ENCODE results near the gene ACTN4.
A peak's percentile ranks its signal among the peaks of the same experiment; 100 is the strongest.

Gene ACTN4

GRCh38 chr19:38614289-38614688 is 33.2 kb upstream of the ACTN4 start:
- peaks cover 28% of the 10 kb centered on the region for H3K4me1 ChIP-seq (ENCODE audit: insufficient read depth, low read length, poor library complexity, severe bottlenecking)
- no peaks in the 10 kb centered on the region for H3K27me3 ChIP-seq (ENCODE audit: insufficient read depth, low read length, poor library complexity, severe bottlenecking)
- no peaks in the 10 kb centered on the region; the same call in 1 of the 2 replicates for H3K36me3 ChIP-seq (ENCODE audit: insufficient read depth, low read length)
- no peaks in the 10 kb centered on the region for H3K9me3 ChIP-seq (ENCODE audit: insufficient read depth, low read depth, low read length)
- H2AFZ ChIP-seq (ENCODE audit: low read length): no peak overlapping the region
- peaks cover 6% of the 10 kb centered on the region for H3F3A ChIP-seq (ENCODE audit: low read depth)
- no peaks in the 10 kb centered on the region for H3K9me2 ChIP-seq (replicated peaks; ENCODE audit: low read depth, low read length)
- no peak overlapping the region for H3K4me2 ChIP-seq (ENCODE audit: low read depth, low read length, poor library complexity, severe bottlenecking)
- TF ChIP-seq EZH2phosphoT487 (IDR thresholded peaks at IDR 0.05; ENCODE audit: borderline replicate concordance) (no peak), CTCF (conservative IDR thresholded peaks at IDR 0.05; ENCODE audit: low read length) (no peak)
- peaks cover under 1% of the 10 kb centered on the region for H4K20me1 ChIP-seq (ENCODE audit: insufficient read depth, low read length, poor library complexity, severe bottlenecking)
- H3K4me3 ChIP-seq (ENCODE audit: low read length, poor library complexity, severe bottlenecking): no peak overlapping the region
- H3K9ac ChIP-seq (ENCODE audit: low read depth, low read length, poor library complexity, severe bottlenecking): no peak overlapping the region
- H3K79me2 ChIP-seq (ENCODE audit: insufficient read depth, low read length): peaks cover 22% of the 10 kb centered on the region

- H3K36me3 ChIP-seq (ENCODE audit: insufficient read depth, low read length): no peaks in the 10 kb centered on the region; the same call in 1 of the 2 replicates
- no peaks in the 10 kb centered on the region for H3K9me3 ChIP-seq (ENCODE audit: insufficient read depth, low read depth, low read length)
- TF ChIP-seq CTCF (conservative IDR thresholded peaks at IDR 0.05; ENCODE audit: low read length) (no peak), EZH2phosphoT487 (IDR thresholded peaks at IDR 0.05; ENCODE audit: borderline replicate concordance) (no peak)
- peaks cover 30% of the 10 kb centered on the region for H3K79me2 ChIP-seq (ENCODE audit: insufficient read depth, low read length)
- peaks cover 33% of the 10 kb centered on the region for H3K4me1 ChIP-seq (ENCODE audit: insufficient read depth, low read length, poor library complexity, severe bottlenecking)
- peak overlapping the region; percentile 10 for H3K4me3 ChIP-seq (ENCODE audit: low read length, poor library complexity, severe bottlenecking)
- H3K9me2 ChIP-seq (replicated peaks; ENCODE audit: low read depth, low read length): no peaks in the 10 kb centered on the region
- no peak overlapping the region for H2AFZ ChIP-seq (ENCODE audit: low read length)
- H3K9ac ChIP-seq (ENCODE audit: low read depth, low read length, poor library complexity, severe bottlenecking): peak overlapping the region; percentile 24
- H3F3A ChIP-seq (ENCODE audit: low read depth): peaks cover 6% of the 10 kb centered on the region
- no peaks in the 10 kb centered on the region for H3K27me3 ChIP-seq (ENCODE audit: insufficient read depth, low read length, poor library complexity, severe bottlenecking)
- H3K4me2 ChIP-seq (ENCODE audit: low read depth, low read length, poor library complexity, severe bottlenecking): no peak overlapping the region
- peaks cover 9% of the 10 kb centered on the region for H4K20me1 ChIP-seq (ENCODE audit: insufficient read depth, low read length, poor library complexity, severe bottlenecking)
These were observed 32.4 kb upstream of the ACTN4 start for GRCh38 chr19:38615007-38615581.

GRCh38 chr19:38616265-38616664 is 31.2 kb upstream of the ACTN4 start:
- Histone ChIP-seq H3K9me3 (ENCODE audit: insufficient read depth, low read depth, low read length) (no peaks in the 10 kb centered on the region), H3K9me2 (replicated peaks; ENCODE audit: low read depth, low read length) (no peaks in the 10 kb centered on the region), H3K4me3 (ENCODE audit: low read length, poor library complexity, severe bottlenecking) (peak overlapping the region; percentile 88), H3K79me2 (ENCODE audit: insufficient read depth, low read length) (peaks cover 41% of the 10 kb centered on the region), H3K4me1 (ENCODE audit: insufficient read depth, low read length, poor library complexity, severe bottlenecking) (peaks cover 37% of the 10 kb centered on the region), H3K9ac (ENCODE audit: low read depth, low read length, poor library complexity, severe bottlenecking) (peak overlapping the region; percentile 93), H4K20me1 (ENCODE audit: insufficient read depth, low read length, poor library complexity, severe bottlenecking) (peaks cover 12% of the 10 kb centered on the region), H3K27me3 (ENCODE audit: insufficient read depth, low read length, poor library complexity, severe bottlenecking) (no peaks in the 10 kb centered on the region), H3K4me2 (ENCODE audit: low read depth, low read length, poor library complexity, severe bottlenecking) (peak overlapping the region; percentile 88), H2AFZ (ENCODE audit: low read length) (no peak overlapping the region), H3F3A (ENCODE audit: low read depth) (peaks cover 6% of the 10 kb centered on the region), H3K36me3 (ENCODE audit: insufficient read depth, low read length) (peaks cover under 1% of the 10 kb centered on the region; the same call in 1 of the 2 replicates)
- TF ChIP-seq EZH2phosphoT487 (IDR thresholded peaks at IDR 0.05; ENCODE audit: borderline replicate concordance) (no peak), CTCF (conservative IDR thresholded peaks at IDR 0.05; ENCODE audit: low read length) (no peak)
